Lung (tissue), 12 donors: ENCODE data around the gene GRID1. TPM values are rescaled to one million over a fixed set of nuclear protein-coding genes. Genes with fewer than 3 reads are reported as not detected.

ENCODE experiments used
- ATAC-seq: fragments of 200-7000 bp; cut with Tn5 transposase; one replicate; pipeline ENCODE4 v1.9.1; 2020; ENCODE audit warnings: moderate number of reproducible peaks; ENCODE audit not compliant: insufficient read depth, low FRiP score
- DNase-seq, 3 donors: peaks; one replicate each; pipeline ENCODE4 v3.0.0-alpha.2; 2013 to 2017
- H3K27ac ChIP-seq, 2 donors: one replicate each; pipeline ENCODE4 v1.5.1; 2013; ENCODE audit warnings: mild to moderate bottlenecking in 2 of 2, moderate library complexity in 2 of 2, control low read depth in 1 of 2, inconsistent platforms in 1 of 2, low read depth in 1 of 2, low read length in 1 of 2
- H3K27me3 ChIP-seq, 3 donors: one replicate each; pipeline ENCODE4 v1.5.1; 2013; ENCODE audit warnings: low read length in 2 of 3; ENCODE audit not compliant: control insufficient read depth in 3 of 3, insufficient read depth in 3 of 3
- H3K36me3 ChIP-seq, 4 donors: one replicate each; pipeline ENCODE4 v1.5.1; 2013; ENCODE audit warnings: low read length in 4 of 4, mild to moderate bottlenecking in 1 of 4, moderate library complexity in 1 of 4; ENCODE audit not compliant: control insufficient read depth in 4 of 4, insufficient read depth in 4 of 4
- H3K4me1 ChIP-seq, 5 donors: one replicate each; pipeline ENCODE4 v1.5.1; 2013; ENCODE audit warnings: low read length in 5 of 5, mild to moderate bottlenecking in 2 of 5, moderate library complexity in 1 of 5; ENCODE audit not compliant: control insufficient read depth in 5 of 5, insufficient read depth in 5 of 5
- H3K4me3 ChIP-seq: one replicate; pipeline ENCODE4 v1.5.1; 2013; ENCODE audit warnings: mild to moderate bottlenecking, control low read depth, moderate library complexity
- H3K9ac ChIP-seq, 2 donors: one replicate each; pipeline ENCODE4 v1.5.1; 2013; ENCODE audit warnings: low read length in 2 of 2, control low read depth in 1 of 2; ENCODE audit not compliant: insufficient read depth in 1 of 2
- H3K9me3 ChIP-seq, 4 donors: one replicate each; pipeline ENCODE4 v1.5.1; 2013; ENCODE audit warnings: low read length in 3 of 4, mild to moderate bottlenecking in 1 of 4, moderate library complexity in 1 of 4; ENCODE audit not compliant: control insufficient read depth in 4 of 4, insufficient read depth in 3 of 4
- CTCF ChIP-seq: IDR thresholded peaks from 2 replicates; pipeline ENCODE4 v1.5.1; 2012; ENCODE audit warnings: mild to moderate bottlenecking; ENCODE audit errors: control extremely low read depth, extremely low read depth
- WGBS, 2 donors: extraction: QIAGEN DNeasy Blood & Tissue Kit; methylation state at CpG; one replicate each; pipeline ENCODE4 v1.1.7; 2013; 5-methylcytosine and 5-hydroxymethylcytosine counted together
- polyA plus RNA-seq, 2 donors: library from polyadenylated mRNA; stranded (reverse); fragments of 200-250 nt; gene quantifications; one replicate each; pipeline ENCODE4 v1.2.1, GENCODE V29; 2013
- total RNA-seq, 2 donors: library from RNA; depleted of rRNA in 1 of 2; stranded (reverse); fragments of >200 nt in 1 of 2; gene quantifications; one replicate each; pipeline ENCODE4 v1.2.1, GENCODE V29; 2014 to 2021
- donor health status: control.
- donor health status: control.
- donor health status: Bipolar disorder and iron deficiency.
- donor health status: healthy.
- donor health status: DM: yes; HTN: yes; CAD: no.

The GRID1 gene
- total and polyA plus RNA-seq, 4 donors, result 1.1 to 3.6 (median 2.2) TPM

- ATAC-seq (no peak), DNase-seq (no peak)
- peaks cover 0 to 2% (median 0%) of the 10 kb centered on the region in 3 donors for H3K27me3 ChIP-seq
- 76 to 77% methylated on average over 1 of the region's 1 CpG for WGBS, 2 donors
- H3K36me3 ChIP-seq, result no peaks in the 10 kb centered on the region
- H3K27ac ChIP-seq, result no peak overlapping the region
- TF ChIP-seq CTCF, result no peak
- H3K4me1 ChIP-seq, result no peaks in the 10 kb centered on the region
- H3K9me3 ChIP-seq, result peaks cover 0 to 2% (median 0%) of the 10 kb centered on the region in 4 donors
- no peak overlapping the region for H3K4me3 ChIP-seq
- no peak overlapping the region for H3K9ac ChIP-seq
Measured at GRCh38 chr10:86063341-86063740, 303.3 kb downstream of the GRID1 start.

- Histone ChIP-seq H3K9ac (no peak overlapping the region), H3K36me3 (no peaks in the 10 kb centered on the region), H3K9me3 (peaks cover 0 to 2% (median 0%) of the 10 kb centered on the region in 4 donors), H3K4me3 (no peak overlapping the region), H3K27ac (no peak overlapping the region), H3K4me1 (no peaks in the 10 kb centered on the region), H3K27me3 (peaks cover 0 to 2% (median 0%) of the 10 kb centered on the region in 3 donors)
- no peak for ATAC-seq
- TF ChIP-seq CTCF, result no peak
- no peak for DNase-seq
- 85 to 86% methylated on average over 6 of the region's 6 CpGs for WGBS, 2 donors
Measured at GRCh38 chr10:86062647-86063145, 303.9 kb downstream of the GRID1 start.

- WGBS, 2 donors, result 89 to 95% methylated on average over 8 of the region's 8 CpGs
- no peak for ATAC-seq
- no peak for TF ChIP-seq CTCF
Measured at GRCh38 chr10:86062198-86062550, 304.4 kb downstream of the GRID1 start.

More at GRCh38 chr10:86062198-86062550, 304.4 kb downstream of the GRID1 start:
- no peak overlapping the region for H3K4me3 ChIP-seq
- no peak overlapping the region for H3K27ac ChIP-seq
- no peaks in the 10 kb centered on the region for H3K4me1 ChIP-seq
- no peak for DNase-seq
- H3K9me3 ChIP-seq, result peaks cover 0 to 4% (median 0%) of the 10 kb centered on the region in 4 donors
- no peaks in the 10 kb centered on the region for H3K36me3 ChIP-seq
- peaks cover 0 to 2% (median 0%) of the 10 kb centered on the region in 3 donors for H3K27me3 ChIP-seq
- H3K9ac ChIP-seq, result no peak overlapping the region
